GM19043 (cell line): Measurements from ENCODE around the gene SFXN5.

Source experiments
- ATAC-seq: cut with Tn5 transposase; IDR thresholded peaks from one replicate; pipeline ENCODE4 v1.9.1; 2021; ENCODE audit warnings: low read depth; ENCODE audit not compliant: unreplicated experiment

The SFXN5 gene

GRCh38 chr2:72982781-72983499, 88.6 kb downstream of the SFXN5 start:
- no peak for ATAC-seq

GRCh38 chr2:72982219-72982618, 89.3 kb downstream of the SFXN5 start:
- ATAC-seq, result no peak

- no peak for ATAC-seq
Observed at GRCh38 chr2:72981536-72981935, 90.0 kb downstream of the SFXN5 start.

GRCh38 chr2:72980535-72981217, 90.8 kb downstream of the SFXN5 start:
- no peak for ATAC-seq

GRCh38 chr2:72979896-72980295, 91.6 kb downstream of the SFXN5 start:
- ATAC-seq, result no peak

- ATAC-seq, result no peak
Observed at GRCh38 chr2:72975017-72975416, 96.5 kb downstream of the SFXN5 start.

- no peak for ATAC-seq
Observed at GRCh38 chr2:72974436-72974754, 97.1 kb downstream of the SFXN5 start.

GRCh38 chr2:72973566-72974435, 97.7 kb downstream of the SFXN5 start:
- ATAC-seq, result peak; percentile 88

- no peak for ATAC-seq
Observed at GRCh38 chr2:72973137-72973535, 98.4 kb downstream of the SFXN5 start.

- ATAC-seq, result no peak
Observed at GRCh38 chr2:72972352-72973136, 99.0 kb downstream of the SFXN5 start.

- no peak for ATAC-seq
Observed at GRCh38 chr2:72971036-72971435, 100.5 kb downstream of the SFXN5 start.

GRCh38 chr2:72969706-72970105, 101.8 kb downstream of the SFXN5 start:
- ATAC-seq, result no peak

GRCh38 chr2:72968286-72968685, 103.2 kb downstream of the SFXN5 start:
- no peak for ATAC-seq

- no peak for ATAC-seq
Observed at GRCh38 chr2:72965770-72966450, 105.6 kb downstream of the SFXN5 start.

GRCh38 chr2:72965016-72965415, 106.5 kb downstream of the SFXN5 start:
- ATAC-seq, result no peak

GRCh38 chr2:72964146-72964525, 107.4 kb downstream of the SFXN5 start:
- no peak for ATAC-seq

- no peak for ATAC-seq
Observed at GRCh38 chr2:72963423-72964145, 107.9 kb downstream of the SFXN5 start.

- no peak for ATAC-seq
Observed at GRCh38 chr2:72962911-72963310, 108.6 kb downstream of the SFXN5 start.

GRCh38 chr2:72961853-72962468, 109.6 kb downstream of the SFXN5 start:
- no peak for ATAC-seq
